ENCODE data around the gene GDF2.
A peak's percentile ranks its signal among the peaks of the same experiment; 100 is the strongest.

Gene GDF2

DNA sequence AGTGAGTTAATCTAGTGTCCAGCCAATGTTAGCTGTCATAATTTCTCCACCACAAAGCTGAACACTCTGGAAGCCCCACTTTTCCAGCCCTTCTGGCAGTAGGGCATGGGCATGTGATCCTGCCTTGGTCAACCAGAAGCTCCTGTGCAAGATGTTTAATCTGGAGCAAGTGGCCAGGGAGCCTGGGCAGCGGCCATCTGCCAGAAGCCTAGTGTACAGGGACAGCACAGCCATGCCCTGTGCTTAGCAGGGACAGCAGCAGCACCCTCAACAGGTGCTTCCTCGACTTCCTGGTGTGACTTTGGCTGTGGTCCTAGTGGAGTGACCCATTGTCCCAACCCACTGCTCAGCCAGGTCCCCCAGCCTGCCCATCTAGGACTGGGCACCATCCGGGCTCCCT lies 36.2 kb downstream of the GDF2 start:
- no peak for TF ChIP-seq CTCF (IDR thresholded peaks at IDR 0.05)

GRCh38 chr10:47359101-47359500 lies 36.8 kb downstream of the GDF2 start:
- no peak for TF ChIP-seq CTCF (IDR thresholded peaks at IDR 0.05)

DNA sequence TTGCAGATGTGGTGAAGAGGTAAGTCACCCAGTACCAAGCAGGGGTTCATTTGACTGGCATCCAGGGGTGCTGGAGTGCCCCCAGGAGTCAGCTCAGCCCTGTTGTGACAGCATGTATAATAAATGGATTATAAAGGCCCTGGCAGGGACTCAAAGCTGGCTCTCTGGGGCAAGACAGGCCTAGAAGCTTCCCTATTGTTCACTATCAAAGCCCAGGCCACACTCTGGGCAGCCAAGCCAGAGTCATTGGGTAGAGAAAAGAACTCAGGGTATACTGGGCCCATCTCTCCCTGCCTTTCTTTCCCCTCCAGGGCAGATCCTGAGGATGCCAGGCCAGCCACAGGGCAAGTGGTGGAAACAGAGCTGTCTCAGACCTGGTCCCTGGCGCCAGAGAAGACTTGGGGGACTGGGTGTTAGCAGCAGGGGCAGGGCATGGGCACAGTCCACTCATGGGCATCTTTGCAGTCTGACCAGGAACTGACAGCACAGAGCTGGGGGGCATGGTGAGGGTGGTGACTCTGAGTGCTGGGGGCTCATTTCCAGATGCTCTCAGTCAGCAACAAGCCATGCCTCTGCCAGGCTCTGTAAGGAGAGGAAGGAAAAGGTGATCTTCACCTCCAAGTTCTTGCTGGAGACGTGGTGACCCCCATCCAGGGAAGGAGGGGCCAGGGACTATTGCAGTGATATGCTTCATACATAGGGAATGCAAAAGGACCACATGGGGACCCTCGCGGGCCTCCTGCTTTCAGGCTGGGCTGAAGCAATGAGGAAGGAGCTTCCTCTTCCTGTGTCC lies 37.6 kb downstream of the GDF2 start:
- TF ChIP-seq CTCF (IDR thresholded peaks at IDR 0.05), result no peak

- no peak for TF ChIP-seq CTCF (IDR thresholded peaks at IDR 0.05)
Observed at GRCh38 chr10:47360419-47361040, 38.3 kb downstream of the GDF2 start.

DNA sequence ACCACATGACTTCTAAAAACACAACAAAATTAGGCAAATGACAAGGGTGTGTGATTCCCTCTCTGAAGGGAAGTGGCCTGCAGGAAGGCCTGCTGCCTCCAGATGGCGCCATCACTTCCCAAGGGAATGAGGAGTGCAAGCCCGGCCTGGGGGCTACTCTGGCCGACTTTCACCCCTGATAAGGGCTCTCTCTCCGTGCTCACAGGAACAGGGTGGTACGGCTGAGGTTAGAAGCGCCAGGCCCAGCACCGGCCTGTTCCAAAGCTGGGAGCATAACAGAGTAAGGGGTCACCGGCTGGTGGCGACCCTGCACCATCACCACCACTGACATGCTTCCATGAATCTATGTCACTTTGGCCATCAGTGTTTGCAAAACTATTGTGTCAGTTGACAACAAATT lies 39.0 kb downstream of the GDF2 start:
- TF ChIP-seq CTCF (IDR thresholded peaks at IDR 0.05), result peak; percentile 86

DNA sequence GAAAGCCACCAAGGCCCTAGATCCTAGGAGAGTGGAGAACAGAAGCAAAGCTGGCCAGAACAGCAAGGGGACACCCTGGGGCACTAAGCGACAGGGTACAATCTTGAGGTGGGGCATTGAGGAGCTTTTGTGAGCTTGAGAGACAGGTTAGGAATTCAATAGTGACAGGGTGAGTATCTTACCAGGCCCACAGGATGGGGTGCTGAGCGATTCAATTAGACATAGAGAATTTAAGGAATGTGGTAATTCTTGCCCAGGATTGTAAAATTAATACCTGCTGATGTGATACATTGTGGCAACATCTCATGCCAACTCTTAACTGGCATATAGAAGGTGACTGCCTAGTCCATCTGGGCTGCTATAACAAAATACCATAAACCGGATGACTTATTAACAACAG lies 39.9 kb downstream of the GDF2 start:
- TF ChIP-seq CTCF (IDR thresholded peaks at IDR 0.05), result no peak

DNA sequence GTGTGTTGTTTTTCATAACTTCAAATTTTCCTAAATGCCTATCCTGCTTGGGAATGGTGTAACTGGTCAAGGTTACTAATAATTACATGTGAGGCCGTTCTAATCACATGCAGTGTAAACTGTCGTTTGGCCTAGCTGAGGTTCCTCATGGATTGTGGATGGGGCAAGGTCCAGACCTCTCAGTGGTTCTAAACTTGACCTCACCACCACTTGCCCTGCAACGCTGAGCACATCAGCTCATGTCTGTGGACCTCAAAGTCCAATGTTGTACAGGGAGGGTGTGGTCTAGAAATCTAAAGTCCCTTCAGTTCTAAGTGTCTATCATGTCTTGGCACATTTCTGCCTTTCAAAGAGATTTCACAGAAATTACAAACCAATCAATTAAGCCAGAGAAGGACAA lies 41.5 kb downstream of the GDF2 start:
- TF ChIP-seq CTCF (IDR thresholded peaks at IDR 0.05), result no peak
